Measurements from ENCODE around the gene ARHGAP44.

DNA sequence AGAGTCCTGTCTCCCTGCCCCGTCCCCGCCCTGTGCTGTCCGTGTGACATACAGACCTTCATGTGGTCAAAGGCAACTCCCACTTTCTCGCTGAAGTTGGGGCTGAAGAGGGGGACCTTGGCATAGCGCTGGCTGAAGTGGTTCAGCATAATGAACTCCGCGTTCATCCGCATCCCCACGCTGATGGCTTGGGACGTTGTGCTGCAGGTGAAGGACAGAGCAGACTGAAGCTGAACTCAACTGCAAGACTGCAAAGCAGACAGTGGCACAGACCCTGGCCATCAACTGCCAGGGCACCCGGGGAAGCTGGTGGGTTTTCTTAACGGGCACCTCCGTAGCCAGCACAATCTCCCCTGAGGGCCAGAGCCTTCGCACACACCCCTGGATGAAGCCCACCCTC is 204.3 kb downstream of the ARHGAP44 start:
- TF ChIP-seq POLR2A (IDR thresholded peaks at IDR 0.05; ENCODE audit: low read depth) (no peak), CTCF (IDR thresholded peaks at IDR 0.05) (no peak)

Data from esophagus muscularis mucosa (tissue), 3 donors.